PC-3 (cell line): ENCODE data around the gene JAM2. TPM values are rescaled to one million over a fixed set of nuclear protein-coding genes. Genes with fewer than 3 reads are reported as not detected.

Experiments used
- ATAC-seq: fragments of 200-7000 bp; cut with Tn5 transposase; 2 replicates; pipeline ENCODE4 v1.9.1; 2020; ENCODE audit warnings: mild to moderate bottlenecking, moderate library complexity
- BruUV-seq: library from RNA; stranded (reverse); fragments of 400-500 nt; replicated peaks from 2 replicates; lab custom pipeline; 2021; lab: Mats Ljungman, UMichigan
- CTCF ChIA-PET: fragments of 300-600 bp; sonication (Branson Sonifier 250); formaldehyde crosslinking; loops from one replicate; lab custom pipeline; 2022; ENCODE audit warnings: antibody characterized with exemption; lab: Charles Lee
- POLR2A ChIA-PET: fragments of 300-600 bp; sonication (Branson Sonifier 250); formaldehyde crosslinking; loops from one replicate; lab custom pipeline; 2022; ENCODE audit warnings: antibody characterized with exemption; ENCODE audit not compliant: unreplicated experiment; lab: Charles Lee
- DNase-seq: peaks from one replicate; pipeline ENCODE4 v3.0.0-alpha.2; 2015
- H2AFZ ChIP-seq: fragments of 300-600 bp; sonication (generic); 2 replicates; pipeline ENCODE4 v1.6.0; 2016; ENCODE audit warnings: antibody characterized with exemption, low read length
- H3F3A ChIP-seq: fragments of 300-600 bp; sonication (generic); one replicate; pipeline ENCODE4 v1.6.0; 2017; ENCODE audit warnings: antibody characterized with exemption, low read length, control low read depth, mild to moderate bottlenecking; ENCODE audit not compliant: unreplicated experiment
- H3K27ac ChIP-seq: fragments of 300-600 bp; sonication (generic); 2 replicates; pipeline ENCODE4 v1.5.1; 2016; ENCODE audit warnings: mild to moderate bottlenecking, low read length
- H3K27me3 ChIP-seq: fragments of 300-600 bp; sonication (generic); 2 replicates; pipeline ENCODE4 v1.6.1; 2016; ENCODE audit warnings: low read length, mixed read lengths
- H3K36me3 ChIP-seq: fragments of 300-600 bp; sonication (generic); 2 replicates; pipeline ENCODE4 v1.6.1; 2016; ENCODE audit warnings: low read depth, mixed run types, low read length, mixed read lengths
- H3K4me1 ChIP-seq: fragments of 300-600 bp; sonication (generic); 2 replicates; pipeline ENCODE4 v1.5.1; 2016; ENCODE audit warnings: low read length; ENCODE audit not compliant: insufficient read depth
- H3K4me2 ChIP-seq: fragments of 300-600 bp; sonication (generic); 2 replicates; pipeline ENCODE4 v1.6.0; 2016; ENCODE audit warnings: low read length
- H3K4me3 ChIP-seq: fragments of 300-600 bp; sonication (generic); 2 replicates; pipeline ENCODE4 v1.5.1; 2016; ENCODE audit warnings: mild to moderate bottlenecking, low read length, mixed read lengths
- H3K79me2 ChIP-seq: fragments of 300-600 bp; sonication (generic); 2 replicates; pipeline ENCODE4 v1.6.1; 2017; ENCODE audit warnings: low read length, mixed read lengths
- H3K9ac ChIP-seq: fragments of 300-600 bp; sonication (generic); 2 replicates; pipeline ENCODE4 v1.6.0; 2016; ENCODE audit warnings: mild to moderate bottlenecking, low read length
- H3K9me2 ChIP-seq: fragments of 300-600 bp; sonication (generic); replicated peaks from 2 replicates; pipeline ENCODE4 v1.6.1; 2016; ENCODE audit warnings: mixed run types, low read length, mixed read lengths
- H3K9me3 ChIP-seq: fragments of 300-600 bp; sonication (generic); 2 replicates; pipeline ENCODE4 v1.6.1; 2016; ENCODE audit warnings: low read length, mixed read lengths
- H4K20me1 ChIP-seq: fragments of 300-600 bp; sonication (generic); 2 replicates; pipeline ENCODE4 v1.6.1; 2016; ENCODE audit warnings: low read length, mixed read lengths
- EZH2 ChIP-seq: fragments of 300-600 bp; sonication (generic); IDR thresholded peaks from one replicate; pipeline ENCODE4 v1.6.1; 2017; ENCODE audit warnings: antibody characterized with exemption, mild to moderate bottlenecking, low read length; ENCODE audit not compliant: unreplicated experiment
- EZH2phosphoT487 ChIP-seq: fragments of 300-600 bp; sonication (generic); IDR thresholded peaks from 2 replicates; pipeline ENCODE4 v1.6.1; 2018; ENCODE audit warnings: mild to moderate bottlenecking, antibody characterized with exemption, low read length, borderline replicate concordance
- intact Hi-C: fragments of 100-400 bp; cut with micrococcal nuclease; formaldehyde crosslinking; loops from 2 replicates; pipeline ENCODE4 v1.9.0; 2023
- total RNA-seq: library from RNA; depleted of rRNA; stranded (reverse); fragments of >200 nt; gene quantifications from 2 replicates; pipeline ENCODE4 v1.2.3, GENCODE V29; 2014
- TF ChIP-seq, protein P1 (sequence below): fragments of 300-600 bp; sonication (generic); conservative IDR thresholded peaks from 2 replicates; pipeline ENCODE4 v1.5.1; 2017; ENCODE audit warnings: antibody characterized with exemption, low read depth, mild to moderate bottlenecking, low read length

JAM2 gene
- total RNA-seq, 1 experiment from 2014 or later, result not detected

DNA sequence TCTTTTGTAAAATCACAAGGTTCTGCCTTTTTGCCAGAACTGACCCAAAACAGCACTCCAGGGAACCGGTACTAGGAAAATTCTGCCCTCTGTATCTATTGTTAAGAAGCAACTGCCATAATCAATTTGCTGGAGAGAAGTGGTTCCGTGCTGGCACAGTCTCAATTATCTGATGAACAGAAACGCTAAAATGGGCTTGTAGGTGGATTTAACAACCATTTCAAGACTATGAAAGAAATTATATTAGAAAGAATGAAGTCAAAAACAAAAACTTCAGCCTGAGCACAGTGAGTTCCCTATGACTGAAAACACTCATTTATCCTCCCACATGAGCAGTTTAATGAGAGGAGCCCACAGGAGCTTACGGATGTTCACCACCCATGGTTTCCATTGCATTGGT is 4.4 kb downstream of the JAM2 start:
- Histone ChIP-seq H3K9me3 (no peaks in the 10 kb centered on the region), H3K36me3 (no peaks in the 10 kb centered on the region), H3K27ac (no peak overlapping the region), H4K20me1 (no peaks in the 10 kb centered on the region), H3K9me2 (no peaks in the 10 kb centered on the region), H3K4me1 (no peaks in the 10 kb centered on the region), H3K79me2 (no peaks in the 10 kb centered on the region), H3K4me3 (no peak overlapping the region), H2AFZ (no peak overlapping the region), H3F3A (no peaks in the 10 kb centered on the region), H3K9ac (no peak overlapping the region), H3K4me2 (no peak overlapping the region), H3K27me3 (peaks cover 23% of the 10 kb centered on the region)
- ATAC-seq, result no peak
- CTCF ChIA-PET, result no interaction called here
- DNase-seq, result no peak
- intact Hi-C loops, result no loop called here
- no TSS peak for BruUV-seq
- POLR2A ChIA-PET, result no interaction called here
- TF ChIP-seq, protein P1, sequence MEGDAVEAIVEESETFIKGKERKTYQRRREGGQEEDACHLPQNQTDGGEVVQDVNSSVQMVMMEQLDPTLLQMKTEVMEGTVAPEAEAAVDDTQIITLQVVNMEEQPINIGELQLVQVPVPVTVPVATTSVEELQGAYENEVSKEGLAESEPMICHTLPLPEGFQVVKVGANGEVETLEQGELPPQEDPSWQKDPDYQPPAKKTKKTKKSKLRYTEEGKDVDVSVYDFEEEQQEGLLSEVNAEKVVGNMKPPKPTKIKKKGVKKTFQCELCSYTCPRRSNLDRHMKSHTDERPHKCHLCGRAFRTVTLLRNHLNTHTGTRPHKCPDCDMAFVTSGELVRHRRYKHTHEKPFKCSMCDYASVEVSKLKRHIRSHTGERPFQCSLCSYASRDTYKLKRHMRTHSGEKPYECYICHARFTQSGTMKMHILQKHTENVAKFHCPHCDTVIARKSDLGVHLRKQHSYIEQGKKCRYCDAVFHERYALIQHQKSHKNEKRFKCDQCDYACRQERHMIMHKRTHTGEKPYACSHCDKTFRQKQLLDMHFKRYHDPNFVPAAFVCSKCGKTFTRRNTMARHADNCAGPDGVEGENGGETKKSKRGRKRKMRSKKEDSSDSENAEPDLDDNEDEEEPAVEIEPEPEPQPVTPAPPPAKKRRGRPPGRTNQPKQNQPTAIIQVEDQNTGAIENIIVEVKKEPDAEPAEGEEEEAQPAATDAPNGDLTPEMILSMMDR, result no peak
- no peak for TF ChIP-seq EZH2
- TF ChIP-seq EZH2phosphoT487, result no peak

DNA sequence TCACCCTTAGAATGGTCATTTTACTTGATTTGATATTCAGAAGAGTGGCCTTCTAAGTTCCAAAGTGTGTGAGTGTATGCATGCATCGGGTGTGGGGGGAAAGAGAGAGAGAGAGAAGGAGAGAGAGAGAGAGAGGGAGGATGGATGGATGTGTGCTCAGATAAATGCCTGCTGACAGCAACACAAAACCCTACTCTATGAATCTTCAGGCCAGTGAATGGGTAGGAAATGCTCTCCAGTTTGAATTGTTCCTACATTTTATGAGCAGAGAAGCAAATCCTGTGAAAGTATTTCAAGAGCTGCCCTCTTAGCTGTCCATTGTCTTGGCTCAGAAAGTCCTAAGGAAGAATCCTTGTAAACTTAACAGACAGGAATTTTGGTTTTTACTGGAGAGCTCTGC is 7.4 kb downstream of the JAM2 start:
- no peak overlapping the region for H3K4me2 ChIP-seq
- ATAC-seq (no peak), DNase-seq (no peak)
- no peaks in the 10 kb centered on the region for H3K4me1 ChIP-seq
- no peaks in the 10 kb centered on the region for H3K9me3 ChIP-seq
- no peak overlapping the region for H3K27ac ChIP-seq
- H3K4me3 ChIP-seq, result no peak overlapping the region
- no peaks in the 10 kb centered on the region for H3K27me3 ChIP-seq
- no peak overlapping the region for H3K9ac ChIP-seq
- H3F3A ChIP-seq, result no peaks in the 10 kb centered on the region
- BruUV-seq, result no TSS peak
- H3K79me2 ChIP-seq, result no peaks in the 10 kb centered on the region
- POLR2A ChIA-PET, result no interaction called here
- no peaks in the 10 kb centered on the region for H3K36me3 ChIP-seq
- TF ChIP-seq, protein P1, result no peak
- intact Hi-C loops, result no loop called here
- H2AFZ ChIP-seq, result no peak overlapping the region
- CTCF ChIA-PET, result no interaction called here
- no peaks in the 10 kb centered on the region for H3K9me2 ChIP-seq
- H4K20me1 ChIP-seq, result no peaks in the 10 kb centered on the region

DNA sequence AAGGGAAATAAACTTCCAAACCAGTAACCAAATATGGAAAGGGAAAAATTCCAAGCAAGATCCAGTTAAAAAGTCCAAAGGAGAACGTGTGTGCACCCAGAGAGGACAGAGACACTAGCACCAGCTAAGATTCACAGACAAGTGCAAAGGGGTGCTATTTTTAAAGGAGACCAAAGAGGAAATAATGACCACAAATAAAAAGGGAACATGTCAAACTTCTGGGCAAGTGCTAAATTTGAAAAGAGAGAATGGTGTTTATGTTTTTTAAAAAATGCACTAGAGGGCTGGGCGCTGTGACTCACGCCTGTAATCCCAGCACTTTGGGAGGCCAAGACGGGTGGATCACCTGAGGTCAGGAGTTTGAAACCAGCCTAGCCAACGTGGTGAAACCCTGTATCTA is 8.6 kb downstream of the JAM2 start:
- Histone ChIP-seq H3K9ac (no peak overlapping the region), H2AFZ (no peak overlapping the region), H4K20me1 (no peaks in the 10 kb centered on the region), H3K4me2 (no peak overlapping the region), H3K9me3 (no peaks in the 10 kb centered on the region), H3K79me2 (no peaks in the 10 kb centered on the region), H3K36me3 (no peaks in the 10 kb centered on the region), H3K27me3 (no peaks in the 10 kb centered on the region), H3K4me3 (no peak overlapping the region), H3K27ac (no peak overlapping the region), H3K4me1 (no peaks in the 10 kb centered on the region), H3F3A (no peaks in the 10 kb centered on the region), H3K9me2 (no peaks in the 10 kb centered on the region)
- POLR2A ChIA-PET, result interaction anchor here (0.8 kb wide), 1 partner anchor 64 kb away, joined by 3 read pairs; no protein-coding TSS in a partner anchor
- no TSS peak for BruUV-seq
- CTCF ChIA-PET, result no interaction called here
- no peak for DNase-seq
- no peak for TF ChIP-seq EZH2phosphoT487
- TF ChIP-seq, protein P1, result no peak
- no peak for TF ChIP-seq EZH2
- intact Hi-C loops, result no loop called here
- no peak for ATAC-seq
